Osteoblast (primary cell): ENCODE results near the gene EYA4. TPM values are rescaled to one million over a fixed set of nuclear protein-coding genes. Genes with fewer than 3 reads are reported as not detected.

Experiments
- DNase-seq: peaks from one replicate; pipeline ENCODE4 v3.0.0; 2011; ENCODE audit warnings: low spot score, mixed read lengths; ENCODE audit not compliant: insufficient read length; ENCODE audit errors: missing footprints
- H2AFZ ChIP-seq: 2 replicates; pipeline ENCODE4 v1.6.0; 2011; ENCODE audit warnings: mild to moderate bottlenecking, low read length
- H3K27ac ChIP-seq: 2 replicates; pipeline ENCODE4 v1.5.1; 2011; ENCODE audit warnings: mild to moderate bottlenecking, low read depth, low read length, moderate library complexity
- H3K27me3 ChIP-seq: 2 replicates; pipeline ENCODE4 v1.6.0; 2012; ENCODE audit warnings: mild to moderate bottlenecking, control low read depth, inconsistent platforms, low read length, moderate library complexity; ENCODE audit not compliant: insufficient read depth
- H3K36me3 ChIP-seq: 2 replicates; pipeline ENCODE4 v1.5.1; 2011; ENCODE audit warnings: mild to moderate bottlenecking, low read length, control low read depth, moderate library complexity; ENCODE audit not compliant: insufficient read depth
- H3K4me1 ChIP-seq: 2 replicates; pipeline ENCODE4 v1.5.1; 2011; ENCODE audit warnings: mild to moderate bottlenecking, low read length, control low read depth, moderate library complexity; ENCODE audit not compliant: insufficient read depth
- H3K4me2 ChIP-seq: 2 replicates; pipeline ENCODE4 v1.6.0; 2011; ENCODE audit warnings: mild to moderate bottlenecking, low read length; ENCODE audit not compliant: insufficient read depth
- H3K4me3 ChIP-seq: fragments of 200-600 bp; sonication (generic); 3 replicates; pipeline ENCODE4 v1.5.1; 2012; ENCODE audit warnings: mild to moderate bottlenecking, low read length, inconsistent platforms; ENCODE audit not compliant: insufficient read depth
- H3K79me2 ChIP-seq: 2 replicates; pipeline ENCODE4 v1.6.0; 2012; ENCODE audit warnings: mild to moderate bottlenecking, low read length, control low read depth, inconsistent platforms; ENCODE audit not compliant: insufficient read depth
- H3K9me3 ChIP-seq: 2 replicates; pipeline ENCODE4 v1.5.1; 2011; ENCODE audit warnings: low read depth, low read length, control low read depth
- H4K20me1 ChIP-seq: 2 replicates; pipeline ENCODE4 v1.6.0; 2012; ENCODE audit warnings: mild to moderate bottlenecking, low read length, control low read depth; ENCODE audit not compliant: insufficient read depth
- total RNA-seq: library from RNA; depleted of rRNA; stranded (reverse); fragments of >200 nt; gene quantifications from 2 replicates; pipeline ENCODE4 v1.2.3, GENCODE V29; 2012
- TF ChIP-seq, protein P1 (sequence below): IDR thresholded peaks from 2 replicates; pipeline ENCODE4 v1.5.1; 2011; ENCODE audit warnings: mild to moderate bottlenecking, low read depth, low read length, moderate library complexity; ENCODE audit errors: extremely low read depth

The EYA4 gene
- total RNA-seq, 1 donor, result 35.5 TPM

DNA sequence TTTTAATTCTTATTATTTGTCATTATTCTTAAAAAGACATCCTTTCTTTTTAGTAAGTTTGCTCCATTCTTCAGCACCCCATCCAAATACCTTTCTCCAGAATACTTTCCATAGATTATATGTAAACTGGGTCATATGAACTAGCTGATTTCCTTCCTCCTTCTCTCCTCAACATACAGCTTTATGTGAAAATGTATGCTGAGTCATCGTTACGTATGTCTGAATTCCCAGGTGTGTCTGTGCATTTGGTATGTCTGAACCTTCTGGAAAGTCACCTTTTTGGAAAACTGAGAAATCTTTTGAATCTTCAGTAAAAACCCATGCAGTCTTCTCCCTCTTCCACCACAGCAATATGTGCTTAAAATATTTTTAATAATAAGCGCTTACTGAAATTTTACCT lies 264.5 kb downstream of the EYA4 start:
- Histone ChIP-seq H3K79me2 (no peaks in the 10 kb centered on the region), H3K9me3 (no peaks in the 10 kb centered on the region), H2AFZ (no peak overlapping the region), H3K4me1 (peaks cover 29% of the 10 kb centered on the region), H3K27ac (no peak overlapping the region), H3K27me3 (peaks cover 5% of the 10 kb centered on the region), H3K36me3 (no peaks in the 10 kb centered on the region), H4K20me1 (no peaks in the 10 kb centered on the region), H3K4me3 (no peak overlapping the region), H3K4me2 (no peak overlapping the region)
- DNase-seq, result no peak
- TF ChIP-seq, protein P1, sequence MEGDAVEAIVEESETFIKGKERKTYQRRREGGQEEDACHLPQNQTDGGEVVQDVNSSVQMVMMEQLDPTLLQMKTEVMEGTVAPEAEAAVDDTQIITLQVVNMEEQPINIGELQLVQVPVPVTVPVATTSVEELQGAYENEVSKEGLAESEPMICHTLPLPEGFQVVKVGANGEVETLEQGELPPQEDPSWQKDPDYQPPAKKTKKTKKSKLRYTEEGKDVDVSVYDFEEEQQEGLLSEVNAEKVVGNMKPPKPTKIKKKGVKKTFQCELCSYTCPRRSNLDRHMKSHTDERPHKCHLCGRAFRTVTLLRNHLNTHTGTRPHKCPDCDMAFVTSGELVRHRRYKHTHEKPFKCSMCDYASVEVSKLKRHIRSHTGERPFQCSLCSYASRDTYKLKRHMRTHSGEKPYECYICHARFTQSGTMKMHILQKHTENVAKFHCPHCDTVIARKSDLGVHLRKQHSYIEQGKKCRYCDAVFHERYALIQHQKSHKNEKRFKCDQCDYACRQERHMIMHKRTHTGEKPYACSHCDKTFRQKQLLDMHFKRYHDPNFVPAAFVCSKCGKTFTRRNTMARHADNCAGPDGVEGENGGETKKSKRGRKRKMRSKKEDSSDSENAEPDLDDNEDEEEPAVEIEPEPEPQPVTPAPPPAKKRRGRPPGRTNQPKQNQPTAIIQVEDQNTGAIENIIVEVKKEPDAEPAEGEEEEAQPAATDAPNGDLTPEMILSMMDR, result no peak

DNA sequence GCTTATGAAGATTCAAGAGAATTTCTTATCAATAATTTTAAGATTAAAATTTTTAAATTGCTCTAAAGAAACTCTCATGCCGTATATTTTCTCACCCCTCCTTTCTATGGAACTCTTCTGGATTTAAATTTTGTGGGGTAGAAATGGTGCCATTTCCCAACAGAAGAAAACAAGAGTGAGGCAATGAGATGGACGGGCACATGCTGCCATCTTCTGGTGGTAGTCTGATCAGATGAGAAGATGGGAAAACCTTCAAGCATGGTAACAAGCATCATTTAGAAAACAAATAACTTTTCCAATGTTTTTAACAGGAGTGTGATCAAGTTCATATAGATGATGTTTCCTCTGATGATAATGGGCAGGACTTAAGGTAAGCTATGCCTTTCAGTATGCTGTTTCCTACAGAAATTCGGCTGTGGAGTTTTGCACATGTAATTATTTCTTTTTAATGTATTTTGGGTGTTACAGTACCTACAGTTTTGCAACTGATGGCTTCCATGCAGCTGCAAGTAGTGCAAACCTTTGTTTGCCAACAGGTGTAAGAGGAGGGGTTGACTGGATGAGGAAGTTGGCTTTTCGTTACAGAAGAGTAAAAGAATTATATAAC lies 271.4 kb downstream of the EYA4 start:
- Histone ChIP-seq H4K20me1 (no peaks in the 10 kb centered on the region), H3K27me3 (no peaks in the 10 kb centered on the region), H3K27ac (no peak overlapping the region), H3K4me1 (no peaks in the 10 kb centered on the region), H3K4me2 (no peak overlapping the region), H2AFZ (no peak overlapping the region), H3K9me3 (no peaks in the 10 kb centered on the region), H3K4me3 (no peak overlapping the region), H3K36me3 (no peaks in the 10 kb centered on the region), H3K79me2 (no peaks in the 10 kb centered on the region)
- peak; percentile 34 for DNase-seq
- TF ChIP-seq, protein P1, result peak; percentile 79

DNA sequence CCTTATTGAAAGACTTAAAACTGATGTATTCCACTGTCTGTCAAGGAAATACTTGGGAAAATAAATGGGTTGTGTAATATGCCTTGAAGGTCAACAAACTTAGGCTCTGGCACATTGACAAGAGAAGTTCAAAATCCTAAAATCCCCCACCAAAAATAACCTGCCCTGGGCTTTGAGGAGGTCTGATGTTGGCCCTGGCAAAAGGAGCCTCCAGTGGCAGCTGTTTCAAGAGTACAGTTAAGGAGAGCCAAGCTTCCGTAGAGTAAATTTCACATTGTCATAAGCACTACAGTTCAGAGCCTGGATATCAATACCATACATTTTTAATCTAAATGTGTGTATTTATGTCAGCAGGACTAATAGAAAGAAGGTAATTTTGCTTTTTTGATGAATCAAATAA lies 282.7 kb downstream of the EYA4 start:
- no peak overlapping the region for H3K4me2 ChIP-seq
- no peak for DNase-seq
- H3K79me2 ChIP-seq, result no peaks in the 10 kb centered on the region
- H4K20me1 ChIP-seq, result no peaks in the 10 kb centered on the region
- no peaks in the 10 kb centered on the region for H3K9me3 ChIP-seq
- no peak overlapping the region for H3K27ac ChIP-seq
- no peaks in the 10 kb centered on the region for H3K36me3 ChIP-seq
- no peak overlapping the region for H3K4me3 ChIP-seq
- H3K4me1 ChIP-seq, result no peaks in the 10 kb centered on the region
- H3K27me3 ChIP-seq, result no peaks in the 10 kb centered on the region
- TF ChIP-seq, protein P1, result no peak
- H2AFZ ChIP-seq, result no peak overlapping the region

DNA sequence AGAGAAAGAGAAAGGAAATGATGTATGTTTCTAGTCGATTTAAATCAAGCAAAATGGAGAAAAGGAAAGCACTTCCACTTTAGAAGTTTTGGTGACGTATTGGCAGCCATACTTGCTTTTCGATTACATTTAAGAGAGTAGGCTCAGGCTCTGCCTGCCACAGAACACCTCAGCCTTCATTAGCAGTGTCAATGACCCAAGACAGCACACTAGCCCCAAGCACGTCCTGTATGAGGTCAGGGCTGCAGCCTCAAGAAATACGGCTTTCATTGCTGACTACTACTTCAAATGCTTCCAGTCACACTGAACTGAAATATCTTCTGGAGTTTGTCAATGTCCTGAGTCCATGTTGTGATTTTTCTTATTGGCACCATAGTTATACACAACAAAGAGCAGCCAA lies 285.3 kb downstream of the EYA4 start:
- H3K4me3 ChIP-seq, result no peak overlapping the region
- no peak overlapping the region for H3K4me2 ChIP-seq
- no peaks in the 10 kb centered on the region for H3K36me3 ChIP-seq
- no peaks in the 10 kb centered on the region for H3K27me3 ChIP-seq
- H3K79me2 ChIP-seq, result no peaks in the 10 kb centered on the region
- TF ChIP-seq, protein P1, result no peak
- H3K9me3 ChIP-seq, result no peaks in the 10 kb centered on the region
- H2AFZ ChIP-seq, result no peak overlapping the region
- no peak overlapping the region for H3K27ac ChIP-seq
- DNase-seq, result no peak
- H3K4me1 ChIP-seq, result no peaks in the 10 kb centered on the region
- H4K20me1 ChIP-seq, result no peaks in the 10 kb centered on the region
